NCI-H2107 (cell line): ENCODE data around the gene PLP2.

ENCODE experiments used
- DNase-seq: peaks from one replicate; lab custom pipeline; 2025; lab: John Stamatoyannopoulos, UW

Gene PLP2

DNA sequence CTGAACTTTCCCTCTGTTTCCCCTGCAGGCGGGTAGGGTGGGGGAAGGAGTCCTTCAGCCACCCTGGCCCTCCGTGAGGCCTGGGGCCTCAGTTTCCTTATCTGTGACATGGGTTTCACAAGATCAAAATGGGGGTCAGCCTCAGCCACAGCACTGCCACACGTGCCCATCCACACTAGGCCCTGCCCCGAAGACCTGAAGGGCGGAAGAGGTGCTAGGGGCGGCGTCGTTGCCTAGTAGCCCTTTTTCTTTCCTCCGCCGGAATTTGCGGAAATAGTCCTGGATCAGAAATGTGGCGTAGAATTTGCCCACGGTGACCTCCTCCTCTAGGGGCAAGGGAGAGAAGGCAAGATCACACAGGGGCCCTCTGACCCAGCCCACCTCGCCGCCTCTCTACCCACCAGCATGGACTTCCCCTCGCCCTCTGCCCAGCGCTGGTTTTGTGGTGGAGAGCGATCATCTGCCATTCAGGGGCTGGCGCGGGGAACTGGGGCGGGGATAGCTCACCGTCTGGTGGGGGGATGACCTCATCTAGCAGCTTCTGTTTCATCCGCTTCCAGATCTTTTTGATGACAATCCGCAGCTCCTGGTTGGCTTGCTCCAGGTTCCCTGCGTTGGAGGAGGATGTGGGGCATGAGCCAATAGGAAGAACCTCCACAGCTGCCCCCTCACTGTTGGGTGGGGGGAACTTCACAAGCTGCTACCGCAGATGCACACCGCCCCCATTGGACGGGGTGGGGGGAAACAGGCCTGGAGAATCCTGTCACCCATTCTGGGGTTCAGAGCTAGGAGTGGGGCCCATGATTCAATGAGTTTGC lies 37.9 kb downstream of the PLP2 start:
- no peak for DNase-seq

DNA sequence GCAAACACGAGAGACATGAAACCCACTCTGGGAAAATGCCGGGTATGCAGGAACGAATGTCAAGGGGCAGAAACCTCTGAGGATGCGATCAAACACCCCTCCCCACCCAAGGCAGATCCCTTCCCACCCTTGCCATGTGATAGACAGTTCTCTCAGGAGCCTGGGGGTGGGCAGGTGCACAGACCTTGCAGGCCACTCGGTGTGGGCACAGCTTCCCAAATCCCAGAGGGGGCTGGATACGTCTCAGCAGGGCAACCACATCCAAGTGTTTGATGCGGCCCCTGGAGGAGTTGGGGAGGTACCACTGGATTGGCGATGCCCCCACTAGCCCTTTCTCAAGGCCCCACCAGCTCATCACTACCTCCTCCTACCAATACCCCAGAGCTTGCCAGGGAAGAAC lies 38.7 kb downstream of the PLP2 start:
- no peak for DNase-seq

DNA sequence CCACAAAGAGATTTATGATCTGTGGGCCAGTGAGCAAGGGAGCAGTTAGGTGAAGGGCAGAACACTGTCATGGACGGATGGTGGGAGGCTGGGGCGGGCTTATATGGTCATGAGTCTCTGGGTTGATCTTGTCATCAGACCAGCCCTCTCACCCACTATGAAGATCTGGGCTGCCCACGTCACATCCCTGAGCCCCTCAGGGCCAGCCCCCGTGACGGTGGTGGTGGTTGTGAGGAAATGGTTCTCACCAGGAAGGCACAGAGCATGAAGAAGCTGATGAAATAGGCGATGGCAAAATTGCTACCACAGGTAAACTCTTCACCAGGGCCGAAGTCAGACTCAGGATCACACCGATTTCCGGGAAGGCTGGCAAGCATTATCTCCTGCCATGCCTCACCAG lies 39.4 kb downstream of the PLP2 start:
- DNase-seq, result no peak

DNA sequence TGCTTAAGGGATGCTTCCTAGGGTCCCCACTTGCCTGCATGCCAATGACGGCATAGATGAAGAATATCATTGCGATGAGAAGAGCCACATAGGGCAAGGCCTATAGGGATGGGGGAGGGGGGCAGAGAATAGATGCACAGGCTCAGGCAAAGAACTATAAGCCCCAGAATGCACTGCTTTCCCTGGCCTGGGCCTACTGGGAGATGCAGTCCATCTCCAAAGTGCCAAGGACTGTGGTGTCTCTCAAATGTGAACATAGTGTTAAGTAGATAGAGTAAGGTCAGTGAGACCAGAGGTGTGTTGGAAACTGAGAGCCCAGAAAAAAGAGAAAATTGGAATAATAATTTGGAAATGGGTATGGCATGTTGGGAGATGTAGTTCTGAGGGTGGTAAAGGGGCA lies 40.5 kb downstream of the PLP2 start:
- no peak for DNase-seq

DNA sequence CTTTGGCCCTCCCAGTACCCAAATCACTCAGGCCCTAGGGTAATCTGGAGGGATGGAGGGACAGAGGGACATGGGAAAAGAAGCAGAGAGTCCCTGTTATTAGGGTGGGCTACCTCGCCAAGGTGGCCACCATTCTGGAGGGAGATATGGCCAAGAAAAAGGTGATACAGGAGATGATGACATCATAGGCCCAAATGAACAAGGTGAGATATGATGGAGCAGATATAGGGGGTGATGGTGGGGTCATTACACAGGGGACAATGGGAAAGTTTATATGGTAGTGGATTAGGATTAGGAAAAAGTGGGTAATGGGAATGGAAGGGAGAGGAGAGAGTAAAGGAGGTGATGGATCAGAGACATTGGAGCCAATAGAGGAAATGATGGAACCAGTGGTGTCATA lies 41.2 kb downstream of the PLP2 start:
- no peak for DNase-seq

DNA sequence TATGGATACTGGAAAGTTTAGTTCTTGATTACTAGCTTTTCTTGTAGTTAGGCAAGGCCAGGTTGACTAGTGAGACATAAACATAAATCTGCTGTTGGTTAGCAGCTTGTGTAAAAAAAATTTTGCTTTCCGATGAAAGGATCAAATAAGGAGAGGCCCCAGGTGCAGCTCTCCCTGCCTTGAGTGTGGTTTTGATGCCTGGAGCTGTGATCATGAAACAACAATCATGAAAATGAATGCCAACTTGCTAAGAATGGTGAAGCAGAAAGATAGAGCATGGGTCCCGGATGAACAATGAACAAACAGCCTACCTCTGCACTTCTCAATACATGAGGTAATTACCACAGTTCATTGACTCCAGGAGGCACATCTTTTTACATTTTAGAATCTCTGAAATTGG lies 42.7 kb downstream of the PLP2 start:
- DNase-seq, result no peak

DNA sequence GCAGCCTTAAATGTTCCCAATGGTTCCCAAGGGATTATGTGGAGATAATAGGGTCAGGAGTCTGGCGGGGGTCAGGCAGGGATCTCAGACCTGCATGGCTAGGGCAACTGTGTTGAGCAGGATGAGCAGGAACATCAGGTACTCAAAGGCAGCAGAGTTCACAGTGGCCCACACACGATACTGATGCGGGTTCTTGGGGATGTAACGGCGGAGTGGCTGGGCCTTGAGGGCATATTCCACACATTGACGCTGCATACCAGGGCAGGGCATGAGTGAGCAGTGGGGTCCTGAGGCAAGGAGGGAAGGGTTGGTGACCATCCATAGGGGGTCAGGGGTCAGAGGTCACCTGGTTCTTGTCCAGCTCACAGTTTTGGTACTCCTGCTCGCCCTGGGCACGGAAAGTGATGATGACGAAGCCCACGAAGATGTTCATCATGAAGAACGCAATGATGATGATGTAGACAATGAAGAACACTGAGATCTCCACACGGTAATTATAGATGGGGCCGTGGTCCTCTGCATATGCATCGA lies 43.4 kb downstream of the PLP2 start:
- no peak for DNase-seq

DNA sequence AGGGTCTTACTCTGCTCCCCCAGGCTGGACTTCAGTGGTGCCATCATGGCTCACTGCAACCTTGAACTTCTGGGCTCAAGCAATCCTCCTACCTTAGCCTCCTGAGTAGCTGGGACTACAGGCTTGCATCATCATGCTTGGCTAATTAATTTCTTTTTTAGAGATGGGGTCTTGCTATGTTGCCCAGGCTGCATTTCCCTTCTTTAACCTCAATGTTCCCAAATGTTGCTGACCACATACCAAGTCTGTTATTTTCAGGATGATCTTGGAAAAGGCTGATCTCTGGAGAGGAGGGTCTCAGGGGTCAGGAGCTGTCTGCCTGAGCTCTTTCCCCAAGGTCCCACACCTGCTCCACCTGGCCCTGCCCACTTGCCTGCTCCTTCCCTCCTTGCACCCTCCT lies 48.4 kb downstream of the PLP2 start:
- DNase-seq, result no peak

DNA sequence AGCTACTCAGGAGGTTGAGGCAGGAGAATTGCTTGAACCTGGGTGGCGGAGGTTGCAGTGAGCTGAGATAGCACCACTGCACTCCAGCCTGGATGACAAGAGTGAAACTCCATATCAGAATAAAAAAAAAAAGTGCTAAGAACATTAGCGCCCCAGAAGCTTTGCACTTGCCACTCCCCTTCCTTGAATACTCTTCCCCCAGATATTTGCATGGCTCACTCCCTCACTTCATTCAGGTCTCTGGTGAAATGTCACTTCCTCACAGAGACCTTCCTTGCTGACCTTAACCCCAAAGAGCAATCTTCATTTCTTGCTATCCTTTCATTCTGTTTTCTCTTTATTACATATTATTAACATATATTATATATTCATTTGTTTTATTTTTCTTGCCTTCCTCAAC lies 50.2 kb downstream of the PLP2 start:
- DNase-seq, result no peak
